ENCODE results near the gene C8A. TPM values are rescaled to one million over a fixed set of nuclear protein-coding genes. Genes with fewer than 3 reads are reported as not detected.

The C8A gene
- total RNA-seq, 2 experiments from 2014 or later, result not detected

DNA sequence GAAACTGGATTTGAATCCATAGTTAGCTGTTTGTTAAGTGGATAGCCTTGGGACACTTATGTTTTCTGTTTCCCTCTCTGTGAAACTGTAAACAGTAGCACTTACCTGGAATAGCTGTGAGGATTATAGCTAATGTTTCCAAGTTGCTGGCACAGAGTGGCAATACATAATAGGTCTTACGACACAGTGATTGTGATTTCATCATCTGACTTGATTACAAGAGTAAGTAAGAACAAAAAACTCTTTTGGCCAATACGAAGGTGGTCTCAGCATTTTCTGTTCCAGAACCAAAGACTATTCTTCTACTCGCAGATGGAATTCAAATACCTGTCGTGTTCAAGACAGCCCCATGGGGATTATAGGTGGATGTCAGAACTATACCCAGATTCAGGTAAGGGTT is 109.1 kb downstream of the C8A start:
- no peaks in the 10 kb centered on the region for H3K4me1 Mint-ChIP-seq
- POLR2A ChIA-PET, result no interaction called here
- H3K27me3 Mint-ChIP-seq, result no peaks in the 10 kb centered on the region
- DNase-seq (no peak), ATAC-seq (ENCODE audit: low read depth) (no peak)
- H3K9me3 Mint-ChIP-seq, result no peaks in the 10 kb centered on the region
- H3K36me3 Mint-ChIP-seq, result no peaks in the 10 kb centered on the region
- no peak overlapping the region for H3K27ac Mint-ChIP-seq
- H3K4me3 Mint-ChIP-seq, result no peak overlapping the region

DNA sequence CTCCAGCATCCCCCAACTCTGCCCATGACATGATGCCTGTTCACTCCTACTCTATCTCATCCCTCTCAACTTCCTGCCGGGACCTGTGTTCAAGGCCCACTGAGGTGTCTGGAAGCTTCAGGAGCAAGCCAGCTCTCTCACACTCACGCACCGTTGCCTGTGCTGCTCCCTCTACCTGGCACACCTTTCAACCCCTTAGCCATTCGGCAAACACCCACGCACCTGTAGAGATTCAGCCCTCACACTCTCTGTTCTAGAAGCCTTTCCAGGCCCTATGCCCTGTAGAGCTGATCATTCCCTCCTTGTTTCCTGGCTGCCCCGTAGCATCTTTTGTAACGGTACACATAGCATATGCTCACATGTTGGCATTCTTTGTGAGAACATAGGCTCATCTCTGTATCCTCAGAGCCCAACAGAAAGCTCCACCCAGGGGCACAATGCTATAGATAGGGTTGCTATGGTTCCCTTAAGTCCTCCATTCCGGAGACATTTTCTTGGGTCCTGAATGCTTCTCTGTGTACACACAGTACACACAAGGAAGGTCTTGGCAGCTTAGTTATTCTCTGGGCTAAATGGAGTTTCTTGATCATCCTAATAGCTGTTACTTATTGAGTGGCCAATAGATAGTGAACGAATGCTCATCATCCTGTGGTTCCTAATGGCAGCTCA is 109.9 kb downstream of the C8A start:
- Mint-ChIP-seq H3K27me3 (no peaks in the 10 kb centered on the region), H3K4me3 (no peak overlapping the region), H3K9me3 (no peaks in the 10 kb centered on the region), H3K36me3 (no peaks in the 10 kb centered on the region), H3K4me1 (no peaks in the 10 kb centered on the region), H3K27ac (no peak overlapping the region)
- POLR2A ChIA-PET, result no interaction called here
- DNase-seq (no peak), ATAC-seq (ENCODE audit: low read depth) (no peak)

DNA sequence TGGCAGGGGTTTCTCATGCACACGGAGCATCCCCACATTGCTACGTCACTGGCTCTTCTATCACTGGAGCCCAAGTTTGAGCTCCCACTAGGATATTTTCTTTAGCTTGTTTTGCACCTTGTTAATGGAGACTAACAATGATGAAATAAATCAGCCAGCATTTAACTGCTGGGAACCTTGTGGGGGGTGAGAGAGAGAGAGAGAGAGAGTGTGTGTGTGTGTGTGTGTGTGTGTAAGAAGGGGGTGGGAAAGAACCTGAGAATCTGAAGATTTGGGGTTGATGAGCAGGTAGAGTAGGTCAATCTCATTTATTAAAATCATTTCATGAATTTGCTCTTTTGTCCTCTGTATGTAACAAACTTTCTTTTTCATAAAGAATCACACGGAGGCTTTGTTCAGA is 110.6 kb downstream of the C8A start:
- DNase-seq (no peak), ATAC-seq (ENCODE audit: low read depth) (no peak)
- H3K27ac Mint-ChIP-seq, result no peak overlapping the region
- POLR2A ChIA-PET, result no interaction called here
- H3K27me3 Mint-ChIP-seq, result no peaks in the 10 kb centered on the region
- no peaks in the 10 kb centered on the region for H3K9me3 Mint-ChIP-seq
- no peaks in the 10 kb centered on the region for H3K36me3 Mint-ChIP-seq
- no peaks in the 10 kb centered on the region for H3K4me1 Mint-ChIP-seq
- no peak overlapping the region for H3K4me3 Mint-ChIP-seq

DNA sequence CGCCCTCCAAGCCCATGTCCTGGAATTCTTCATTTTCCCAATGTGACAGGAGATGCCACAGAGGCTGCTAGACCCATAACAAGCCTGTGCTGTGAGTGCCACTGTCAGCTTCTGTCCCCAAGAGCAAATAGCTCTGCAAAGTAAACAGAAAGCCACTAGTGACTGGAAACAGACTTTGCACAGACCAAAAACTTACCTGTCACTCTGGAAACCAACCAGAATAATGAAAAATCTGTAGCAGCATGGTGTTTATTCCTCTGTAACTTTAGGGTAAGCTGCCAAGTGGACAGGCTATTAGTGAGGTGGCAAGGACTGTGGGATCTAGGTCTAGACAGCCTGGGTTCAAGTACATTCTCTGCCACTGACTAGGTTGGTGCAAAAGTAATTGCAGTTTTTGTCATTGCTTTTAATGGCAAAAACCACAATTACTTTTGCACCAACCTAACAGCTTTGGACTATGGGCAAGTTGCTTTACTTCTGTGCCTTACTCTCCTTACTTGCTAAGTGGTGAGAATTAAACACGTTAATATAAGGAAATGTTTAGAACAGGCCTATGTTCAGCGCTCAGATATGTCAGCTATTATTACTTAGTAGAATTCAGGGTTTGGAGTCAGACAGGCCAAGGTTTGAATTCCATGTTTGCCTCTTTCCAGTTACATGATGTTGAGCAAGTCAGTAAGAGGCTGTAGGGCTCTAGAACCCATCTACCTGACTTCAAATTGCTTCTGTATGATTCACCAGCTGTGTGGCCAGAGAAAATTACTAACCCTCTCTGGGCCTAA is 111.5 kb downstream of the C8A start, which contains the start of gene C8B:
Gene C8B (minus strand): TSS at position 100 of the 782 bp plus-strand sequence. CDS start 67 bp downstream, at position 33.
- Mint-ChIP-seq H3K4me3 (no peak within 1 kb of the TSS), H3K9me3 (no peaks in the 10 kb centered on the region), H3K27ac (no peak within 1 kb of the TSS)

DNA sequence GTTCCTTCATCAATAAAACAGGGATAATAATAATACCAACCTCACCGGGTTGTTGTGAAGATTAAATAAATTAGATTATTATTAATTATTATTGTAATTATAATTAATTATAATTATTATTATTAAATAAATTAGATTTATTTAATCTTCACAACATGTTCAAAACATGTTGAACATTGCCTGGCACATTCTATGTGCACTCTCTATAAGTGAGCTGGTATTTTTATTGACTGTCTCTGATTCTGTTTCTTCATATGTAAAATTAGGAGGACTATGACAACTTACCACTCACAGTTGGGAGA is 112.1 kb downstream of the C8A start:
- no peaks in the 10 kb centered on the region for H3K9me3 Mint-ChIP-seq
- POLR2A ChIA-PET, result no interaction called here
- DNase-seq, result no peak
- H3K4me3 Mint-ChIP-seq, result no peak overlapping the region
- ATAC-seq (ENCODE audit: low read depth), result no peak
- H3K4me1 Mint-ChIP-seq, result no peaks in the 10 kb centered on the region
- H3K36me3 Mint-ChIP-seq, result no peaks in the 10 kb centered on the region
- no peaks in the 10 kb centered on the region for H3K27me3 Mint-ChIP-seq
- H3K27ac Mint-ChIP-seq, result no peak overlapping the region

More for the DNA sequence above, 111.5 kb downstream of the C8A start, which contains the start of gene C8B:
- no peak for DNase-seq
- no peaks in the 10 kb centered on the region for H3K4me1 Mint-ChIP-seq
- H3K36me3 Mint-ChIP-seq, result no peaks in the 10 kb centered on the region
- no peak for ATAC-seq (ENCODE audit: low read depth)
- no peaks in the 10 kb centered on the region for H3K27me3 Mint-ChIP-seq
- POLR2A ChIA-PET, result no interaction called here

DNA sequence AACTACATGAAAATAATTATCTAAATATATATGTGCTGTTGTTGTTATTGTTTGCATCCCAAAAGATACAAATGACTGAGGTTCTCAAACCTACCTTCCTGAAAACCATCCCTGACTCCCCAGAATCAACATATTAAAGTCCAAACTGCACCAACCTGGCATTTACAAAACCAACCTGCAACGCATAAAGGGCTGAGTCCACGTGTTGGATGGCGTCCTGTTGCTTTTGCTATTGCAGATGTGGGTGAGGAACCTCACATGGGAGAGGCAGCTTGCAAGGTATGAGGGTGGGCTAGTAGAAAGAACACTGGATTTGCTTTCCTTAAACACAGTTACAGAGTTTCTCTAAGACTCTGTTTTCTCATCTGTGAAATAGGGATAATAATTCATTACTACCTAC is 112.8 kb downstream of the C8A start:
- Mint-ChIP-seq H3K36me3 (no peaks in the 10 kb centered on the region), H3K27me3 (no peaks in the 10 kb centered on the region), H3K4me3 (no peak overlapping the region), H3K4me1 (no peaks in the 10 kb centered on the region), H3K27ac (no peak overlapping the region), H3K9me3 (no peaks in the 10 kb centered on the region)
- no peak for DNase-seq
- POLR2A ChIA-PET, result no interaction called here
- no peak for ATAC-seq (ENCODE audit: low read depth)

Other genes starting within 250 kb of the C8A start
- gene PRKAA2, start 209.5 kb upstream of the C8A start, total RNA-seq, result not detected
- gene FYB2, start 35.4 kb upstream of the C8A start, total RNA-seq, result not detected
- gene C8B, start 111.2 kb downstream of the C8A start, total RNA-seq, result not detected